Suprapubic skin (tissue), 4 donors: ENCODE data around the gene GRID1.

Source experiments
- CTCF ChIP-seq, 2 donors: fragments of 200-600 bp in 1 of 2; fragments of 450-650 bp in 1 of 2; sonication (generic) in 1 of 2; IDR thresholded peaks; one replicate each; pipeline ENCODE4 v1.5.1; 2016 to 2019; ENCODE audit warnings: antibody characterized with exemption in 2 of 2, mild to moderate bottlenecking in 1 of 2, moderate library complexity in 1 of 2
- POLR2A ChIP-seq, 2 donors: fragments of 450-650 bp; IDR thresholded peaks; one replicate each; pipeline ENCODE4 v1.6.1; 2017; ENCODE audit warnings: antibody characterized with exemption in 2 of 2, mild to moderate bottlenecking in 2 of 2, moderate library complexity in 2 of 2
- POLR2AphosphoS5 ChIP-seq, 3 donors: sonication (generic); formaldehyde crosslinking; IDR thresholded peaks; one replicate each; pipeline ENCODE4 v1.6.1; 2017; ENCODE audit warnings: antibody characterized with exemption in 3 of 3

GRCh38 chr10:85983051-85983450, 383.5 kb downstream of the GRID1 start:
- TF ChIP-seq CTCF (IDR thresholded peaks at IDR 0.05) (no peak), POLR2AphosphoS5 (IDR thresholded peaks at IDR 0.05) (no peak), POLR2A (IDR thresholded peaks at IDR 0.05) (no peak)
